ENCODE measurements around the gene DPEP2. TPM values are rescaled to one million over a fixed set of nuclear protein-coding genes. Genes with fewer than 3 reads are reported as not detected.

DPEP2 gene
- total and polyA plus RNA-seq, 2 of the 13 experiments (the other 11 are each of a cell fraction or from before 2014, with no cell fraction given) = 0.18 TPM; not detected in 1

DNA sequence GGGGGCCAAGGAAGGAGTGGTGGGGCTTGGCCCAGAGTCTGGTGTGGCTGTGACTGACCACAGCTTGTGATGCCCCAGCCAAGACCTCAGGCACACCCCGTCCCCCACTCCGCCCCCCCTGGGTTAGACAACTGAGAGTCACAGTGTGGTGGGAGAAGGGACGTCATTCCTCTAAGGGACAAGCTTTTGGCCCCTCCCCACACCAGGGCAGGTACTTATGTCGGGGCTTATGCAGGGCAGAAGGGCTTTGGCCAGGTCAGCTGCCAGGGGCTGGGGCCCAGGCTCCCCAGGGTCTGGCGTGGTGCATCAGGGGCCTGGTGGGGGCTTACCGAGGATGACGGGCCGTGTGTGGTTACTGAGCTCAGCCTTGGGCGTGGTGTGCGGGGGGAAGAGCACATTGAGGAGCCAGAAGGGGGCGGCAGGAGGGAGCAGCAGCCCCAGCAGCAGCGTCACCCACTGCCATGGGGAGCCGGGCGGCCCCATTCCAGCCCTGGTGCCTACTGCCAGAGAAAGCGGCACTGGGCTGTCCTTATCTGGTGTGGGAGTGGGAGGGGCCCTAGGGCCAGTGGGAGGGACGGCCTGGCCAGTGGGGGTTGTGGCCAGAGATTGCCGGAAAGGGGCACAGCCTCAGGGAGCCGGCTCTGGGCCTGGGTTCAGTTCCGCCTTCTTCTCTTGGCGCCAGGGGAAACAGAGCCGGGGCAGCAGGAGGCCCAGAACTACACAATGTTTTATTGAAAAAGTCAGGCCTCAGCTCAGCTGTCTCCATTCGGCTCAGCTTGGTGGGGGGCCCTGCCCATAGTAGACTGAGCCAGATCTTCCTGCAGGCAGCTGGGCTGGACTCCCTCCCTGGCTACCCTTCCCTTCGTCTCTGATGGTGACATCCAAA, 55.4 kb downstream of the DPEP2 start, which contains the start of gene LCAT (continued):
- no peak for TF ChIP-seq ATF1 (CRISPR knock-in tag; IDR thresholded peaks at IDR 0.05)
- TF ChIP-seq ZNF230 (CRISPR knock-in tag; IDR thresholded peaks at IDR 0.05) = no peak
- no peak for TF ChIP-seq JARID2 (CRISPR knock-in tag; IDR thresholded peaks at IDR 0.05; ENCODE audit: insufficient replicate concordance)
- TF ChIP-seq CHD4 (IDR thresholded peaks at IDR 0.05; ENCODE audit: borderline replicate concordance, low read length) = 0 out of 2 replicates have a peak, but pooled peaks have one; percentile 58
- TF ChIP-seq, protein P1, sequence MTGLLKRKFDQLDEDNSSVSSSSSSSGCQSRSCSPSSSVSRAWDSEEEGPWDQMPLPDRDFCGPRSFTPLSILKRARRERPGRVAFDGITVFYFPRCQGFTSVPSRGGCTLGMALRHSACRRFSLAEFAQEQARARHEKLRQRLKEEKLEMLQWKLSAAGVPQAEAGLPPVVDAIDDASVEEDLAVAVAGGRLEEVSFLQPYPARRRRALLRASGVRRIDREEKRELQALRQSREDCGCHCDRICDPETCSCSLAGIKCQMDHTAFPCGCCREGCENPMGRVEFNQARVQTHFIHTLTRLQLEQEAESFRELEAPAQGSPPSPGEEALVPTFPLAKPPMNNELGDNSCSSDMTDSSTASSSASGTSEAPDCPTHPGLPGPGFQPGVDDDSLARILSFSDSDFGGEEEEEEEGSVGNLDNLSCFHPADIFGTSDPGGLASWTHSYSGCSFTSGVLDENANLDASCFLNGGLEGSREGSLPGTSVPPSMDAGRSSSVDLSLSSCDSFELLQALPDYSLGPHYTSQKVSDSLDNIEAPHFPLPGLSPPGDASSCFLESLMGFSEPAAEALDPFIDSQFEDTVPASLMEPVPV (CRISPR knock-in tag; IDR thresholded peaks at IDR 0.05) = peak; percentile 92
- peak; percentile 43; the same call in 1 of the 2 replicates for TF ChIP-seq ZNF30 (CRISPR knock-in tag; IDR thresholded peaks at IDR 0.05)
- TF ChIP-seq ONECUT2 (CRISPR knock-in tag; IDR thresholded peaks at IDR 0.05) = no peak
- TF ChIP-seq, protein P2, sequence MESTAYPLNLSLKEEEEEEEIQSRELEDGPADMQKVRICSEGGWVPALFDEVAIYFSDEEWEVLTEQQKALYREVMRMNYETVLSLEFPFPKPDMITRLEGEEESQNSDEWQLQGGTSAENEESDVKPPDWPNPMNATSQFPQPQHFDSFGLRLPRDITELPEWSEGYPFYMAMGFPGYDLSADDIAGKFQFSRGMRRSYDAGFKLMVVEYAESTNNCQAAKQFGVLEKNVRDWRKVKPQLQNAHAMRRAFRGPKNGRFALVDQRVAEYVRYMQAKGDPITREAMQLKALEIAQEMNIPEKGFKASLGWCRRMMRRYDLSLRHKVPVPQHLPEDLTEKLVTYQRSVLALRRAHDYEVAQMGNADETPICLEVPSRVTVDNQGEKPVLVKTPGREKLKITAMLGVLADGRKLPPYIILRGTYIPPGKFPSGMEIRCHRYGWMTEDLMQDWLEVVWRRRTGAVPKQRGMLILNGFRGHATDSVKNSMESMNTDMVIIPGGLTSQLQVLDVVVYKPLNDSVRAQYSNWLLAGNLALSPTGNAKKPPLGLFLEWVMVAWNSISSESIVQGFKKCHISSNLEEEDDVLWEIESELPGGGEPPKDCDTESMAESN (CRISPR knock-in tag; conservative IDR thresholded peaks at IDR 0.05) = peak; percentile 71; the same call in 1 of the 2 replicates
- TF ChIP-seq ZBTB46 (CRISPR knock-in tag; IDR thresholded peaks at IDR 0.05; ENCODE audit: borderline replicate concordance) = no peak
- no peak for TF ChIP-seq ZNF382 (CRISPR knock-in tag; IDR thresholded peaks at IDR 0.05; ENCODE audit: borderline replicate concordance)
- TF ChIP-seq CEBPG (CRISPR knock-in tag; IDR thresholded peaks at IDR 0.05) = no peak; the same call in 1 of the 2 replicates
- TF ChIP-seq XRCC5 (optimal IDR thresholded peaks at IDR 0.05; ENCODE audit: low read length) = peak; percentile 87
- peak; percentile 72 for TF ChIP-seq HDAC2 (CRISPR knock-in tag; IDR thresholded peaks at IDR 0.05)
- TF ChIP-seq ZNF460 (CRISPR knock-in tag; IDR thresholded peaks at IDR 0.05; ENCODE audit: borderline replicate concordance) = no peak; the same call in 1 of the 2 replicates
- TF ChIP-seq FOXO1 (CRISPR knock-in tag; IDR thresholded peaks at IDR 0.05) = peak; percentile 67
- TF ChIP-seq, protein P3, sequence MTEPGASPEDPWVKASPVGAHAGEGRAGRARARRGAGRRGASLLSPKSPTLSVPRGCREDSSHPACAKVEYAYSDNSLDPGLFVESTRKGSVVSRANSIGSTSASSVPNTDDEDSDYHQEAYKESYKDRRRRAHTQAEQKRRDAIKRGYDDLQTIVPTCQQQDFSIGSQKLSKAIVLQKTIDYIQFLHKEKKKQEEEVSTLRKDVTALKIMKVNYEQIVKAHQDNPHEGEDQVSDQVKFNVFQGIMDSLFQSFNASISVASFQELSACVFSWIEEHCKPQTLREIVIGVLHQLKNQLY (CRISPR knock-in tag; IDR thresholded peaks at IDR 0.05) = no peak; the same call in 1 of the 2 replicates
- TF ChIP-seq HMG20B (CRISPR knock-in tag; conservative IDR thresholded peaks at IDR 0.05) = no peak
- peak; percentile 31; the same call in 1 of the 2 replicates for TF ChIP-seq ZNF205 (CRISPR knock-in tag; IDR thresholded peaks at IDR 0.05)
- TF ChIP-seq ZNF605 (CRISPR knock-in tag; IDR thresholded peaks at IDR 0.05) = peak; percentile 88
- no peak for TF ChIP-seq ZNF275 (CRISPR knock-in tag; IDR thresholded peaks at IDR 0.05; ENCODE audit: borderline replicate concordance)
- no peak for TF ChIP-seq HOMEZ (CRISPR knock-in tag; IDR thresholded peaks at IDR 0.05; ENCODE audit: low read depth)

Data from HepG2 (cell line).